ENCODE data around the gene C11orf58. TPM values are rescaled to one million over a fixed set of nuclear protein-coding genes. Genes with fewer than 3 reads are reported as not detected.

The C11orf58 gene
- total and polyA plus RNA-seq, 10 donors = 83.9 to 147 (median 124) TPM

DNA sequence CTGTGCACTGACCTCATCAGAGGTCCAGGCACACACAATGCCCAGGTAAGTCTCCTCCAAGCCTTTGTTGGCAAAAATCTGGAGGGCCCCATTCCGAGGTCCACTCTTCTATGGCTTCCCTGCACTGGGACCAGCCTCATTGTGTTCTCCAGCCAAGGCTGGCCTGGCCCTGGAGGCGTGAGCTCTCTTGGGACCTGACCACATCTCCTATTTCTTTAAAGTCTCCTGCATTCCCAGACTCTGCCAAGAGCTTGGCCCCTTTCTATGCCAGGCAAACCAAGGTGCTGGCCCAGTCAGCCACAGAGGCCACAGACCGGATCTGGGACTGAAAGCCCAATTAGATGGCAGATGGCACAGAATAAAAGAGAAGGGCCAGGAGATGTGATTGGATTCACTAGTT, 55.1 kb downstream of the C11orf58 start:
- no peak overlapping the region for H3K27ac ChIP-seq
- TF ChIP-seq, protein P1, sequence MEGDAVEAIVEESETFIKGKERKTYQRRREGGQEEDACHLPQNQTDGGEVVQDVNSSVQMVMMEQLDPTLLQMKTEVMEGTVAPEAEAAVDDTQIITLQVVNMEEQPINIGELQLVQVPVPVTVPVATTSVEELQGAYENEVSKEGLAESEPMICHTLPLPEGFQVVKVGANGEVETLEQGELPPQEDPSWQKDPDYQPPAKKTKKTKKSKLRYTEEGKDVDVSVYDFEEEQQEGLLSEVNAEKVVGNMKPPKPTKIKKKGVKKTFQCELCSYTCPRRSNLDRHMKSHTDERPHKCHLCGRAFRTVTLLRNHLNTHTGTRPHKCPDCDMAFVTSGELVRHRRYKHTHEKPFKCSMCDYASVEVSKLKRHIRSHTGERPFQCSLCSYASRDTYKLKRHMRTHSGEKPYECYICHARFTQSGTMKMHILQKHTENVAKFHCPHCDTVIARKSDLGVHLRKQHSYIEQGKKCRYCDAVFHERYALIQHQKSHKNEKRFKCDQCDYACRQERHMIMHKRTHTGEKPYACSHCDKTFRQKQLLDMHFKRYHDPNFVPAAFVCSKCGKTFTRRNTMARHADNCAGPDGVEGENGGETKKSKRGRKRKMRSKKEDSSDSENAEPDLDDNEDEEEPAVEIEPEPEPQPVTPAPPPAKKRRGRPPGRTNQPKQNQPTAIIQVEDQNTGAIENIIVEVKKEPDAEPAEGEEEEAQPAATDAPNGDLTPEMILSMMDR (IDR thresholded peaks at IDR 0.05 in 8 of 11, conservative IDR thresholded peaks at IDR 0.05 in 3 of 11) = no peak
- TF ChIP-seq POLR2A (IDR thresholded peaks at IDR 0.05) (no peak), POLR2AphosphoS5 (IDR thresholded peaks at IDR 0.05) (no peak)
- intact Hi-C loops (cut with DNase I; ENCODE audit: low total_unique reads) = no loop called here
- DNase-seq = peak; percentile 48
- H3K36me3 ChIP-seq = no peaks in the 10 kb centered on the region
- no peak overlapping the region for H3K4me3 ChIP-seq
- H3K27me3 ChIP-seq (replicated peaks in 1 of 7) = no peaks in the 10 kb centered on the region
- peaks cover 3 to 62% (median 27%) of the 10 kb centered on the region in 6 donors for H3K4me1 ChIP-seq
- WGBS, 5 donors = 83 to 100% (median 91%) methylated on average over 3 of the region's 3 CpGs
- H3K9me3 ChIP-seq = no peaks in the 10 kb centered on the region

DNA sequence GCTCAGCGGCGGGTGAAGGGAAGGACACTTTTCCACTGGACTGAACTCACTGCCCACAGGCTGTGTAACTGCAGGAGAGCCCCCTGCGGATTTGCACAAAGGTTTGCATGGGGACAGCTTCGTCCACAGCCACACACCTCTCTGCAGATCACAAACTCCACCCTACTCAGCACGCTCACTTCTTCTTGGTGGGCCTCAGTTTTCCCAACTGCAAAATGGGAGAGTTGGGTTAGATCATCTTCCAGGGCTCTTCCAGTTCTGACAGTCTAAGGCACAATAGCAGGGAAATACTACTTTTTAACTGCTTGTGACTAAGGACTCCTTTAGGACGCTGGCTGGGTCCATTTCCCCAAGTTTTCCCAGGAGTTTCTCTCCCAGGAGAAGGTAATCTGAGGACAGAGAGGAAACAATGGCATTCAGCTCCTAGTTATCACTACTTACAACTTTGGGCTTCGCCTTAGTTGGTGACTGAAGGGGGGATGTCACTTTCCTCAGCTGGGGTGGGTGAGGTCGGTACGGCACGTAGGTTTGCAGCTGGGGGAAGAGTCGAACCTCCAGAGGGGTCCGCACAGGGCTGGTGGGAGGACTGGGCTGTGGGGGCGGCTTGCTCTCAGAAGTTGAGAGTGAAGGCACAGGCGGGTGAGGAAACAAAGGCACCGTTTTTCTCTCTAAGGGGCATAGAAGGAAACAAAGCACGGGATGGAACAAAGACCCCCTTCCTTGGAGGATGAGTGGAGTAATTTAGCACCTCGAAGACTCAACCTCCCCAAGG, 55.8 kb downstream of the C11orf58 start:
- TF ChIP-seq, protein P1 (IDR thresholded peaks at IDR 0.05 in 8 of 11, conservative IDR thresholded peaks at IDR 0.05 in 3 of 11) = no peak
- TF ChIP-seq POLR2A (IDR thresholded peaks at IDR 0.05) = no peak
- no peak for TF ChIP-seq POLR2AphosphoS5 (IDR thresholded peaks at IDR 0.05)
- peak overlapping the region in 4 of 8 donors; percentile 56 to 73 (median 68) for H3K27ac ChIP-seq
- WGBS, 5 donors = 92 to 95% (median 93%) methylated on average over 17 of the region's 17 CpGs

DNA sequence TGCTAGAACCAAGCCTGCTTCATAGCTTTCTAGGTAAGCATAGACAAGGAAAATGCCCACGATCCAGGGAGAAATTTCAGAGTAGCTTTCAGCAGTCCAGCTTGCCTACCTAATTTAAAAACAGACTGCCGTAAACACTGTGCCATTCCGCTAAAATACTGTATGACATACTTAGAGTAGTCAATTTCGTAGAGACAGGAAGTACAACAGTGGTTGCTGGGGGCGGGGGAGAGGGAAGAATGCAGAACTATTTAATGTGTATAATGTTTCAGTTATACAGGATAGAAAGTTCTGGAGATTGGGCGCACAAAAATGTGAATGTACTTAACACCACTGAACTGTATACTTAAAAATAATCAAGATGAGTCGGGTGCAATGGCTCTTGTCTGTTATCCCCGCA, 56.7 kb downstream of the C11orf58 start:
- peak overlapping the region in 4 of 8 donors; percentile 56 to 73 (median 68) for H3K27ac ChIP-seq
- H3K4me1 ChIP-seq = peaks cover 3 to 55% (median 28%) of the 10 kb centered on the region in 6 donors
- no peaks in the 10 kb centered on the region for H3K27me3 ChIP-seq (replicated peaks in 1 of 7)
- 44 to 55% (median 51%) methylated on average over 8 of the region's 8 CpGs for WGBS, 5 donors
- no peaks in the 10 kb centered on the region for H3K36me3 ChIP-seq
- TF ChIP-seq POLR2A (IDR thresholded peaks at IDR 0.05) = no peak
- TF ChIP-seq, protein P1 (IDR thresholded peaks at IDR 0.05 in 8 of 11, conservative IDR thresholded peaks at IDR 0.05 in 3 of 11) = no peak
- TF ChIP-seq POLR2AphosphoS5 (IDR thresholded peaks at IDR 0.05) = no peak
- DNase-seq = peak; percentile 72
- intact Hi-C loops (cut with DNase I; ENCODE audit: low total_unique reads) = no loop called here
- no peak overlapping the region for H3K4me3 ChIP-seq
- H3K9me3 ChIP-seq = no peaks in the 10 kb centered on the region

More for the DNA sequence above, 55.8 kb downstream of the C11orf58 start:
- Histone ChIP-seq H3K4me1 (peaks cover 3 to 59% (median 27%) of the 10 kb centered on the region in 6 donors), H3K36me3 (no peaks in the 10 kb centered on the region), H3K27me3 (replicated peaks in 1 of 7) (no peaks in the 10 kb centered on the region), H3K9me3 (no peaks in the 10 kb centered on the region), H3K4me3 (no peak overlapping the region)
- DNase-seq = peak; percentile 51
- intact Hi-C loops (cut with DNase I; ENCODE audit: low total_unique reads) = no loop called here

DNA sequence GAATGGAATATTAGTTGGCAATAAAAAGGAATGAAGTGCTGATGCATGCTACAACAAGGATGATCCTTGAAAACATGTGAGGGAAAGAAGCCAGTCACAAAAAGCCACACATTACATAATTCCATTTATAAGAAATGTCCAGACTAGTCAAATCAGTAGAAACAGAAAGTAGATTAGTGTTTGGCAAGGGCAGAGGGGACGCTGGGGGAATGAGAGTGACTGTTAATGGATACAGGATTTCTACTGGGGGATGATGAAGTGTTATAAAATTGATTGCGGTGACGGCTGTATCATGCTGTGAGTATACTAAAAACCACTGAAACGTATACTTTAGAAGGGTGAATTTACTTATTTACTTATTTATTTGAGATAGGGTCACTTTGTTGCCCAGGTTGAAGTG, 57.9 kb downstream of the C11orf58 start:
- WGBS, 5 donors = 83 to 90% (median 88%) methylated on average over 4 of the region's 4 CpGs
- peak; percentile 1 for DNase-seq
- intact Hi-C loops (cut with DNase I; ENCODE audit: low total_unique reads) = no loop called here

More for the DNA sequence above, 57.9 kb downstream of the C11orf58 start:
- no peak overlapping the region for H3K27ac ChIP-seq
- peaks cover 2 to 43% (median 22%) of the 10 kb centered on the region in 6 donors for H3K4me1 ChIP-seq
- no peaks in the 10 kb centered on the region for H3K27me3 ChIP-seq (replicated peaks in 1 of 7)
- TF ChIP-seq, protein P1 (IDR thresholded peaks at IDR 0.05 in 8 of 11, conservative IDR thresholded peaks at IDR 0.05 in 3 of 11) = no peak
- no peak for TF ChIP-seq POLR2AphosphoS5 (IDR thresholded peaks at IDR 0.05)
- no peak for TF ChIP-seq POLR2A (IDR thresholded peaks at IDR 0.05)
- no peaks in the 10 kb centered on the region for H3K9me3 ChIP-seq
- no peaks in the 10 kb centered on the region for H3K36me3 ChIP-seq
- no peak overlapping the region for H3K4me3 ChIP-seq

Data from spleen (tissue), 11 donors.